ENCODE data around the gene KIF1A. TPM values are rescaled to one million over a fixed set of nuclear protein-coding genes. Genes with fewer than 3 reads are reported as not detected.
"Not testable (repeated sequence)": the region's sequence is repeated elsewhere in the genome, so short reads cannot be mapped to it uniquely, and the experiment has no call there.

Gene KIF1A
- total and polyA plus RNA-seq, 5 donors from 2014 or later, result not detected

DNA sequence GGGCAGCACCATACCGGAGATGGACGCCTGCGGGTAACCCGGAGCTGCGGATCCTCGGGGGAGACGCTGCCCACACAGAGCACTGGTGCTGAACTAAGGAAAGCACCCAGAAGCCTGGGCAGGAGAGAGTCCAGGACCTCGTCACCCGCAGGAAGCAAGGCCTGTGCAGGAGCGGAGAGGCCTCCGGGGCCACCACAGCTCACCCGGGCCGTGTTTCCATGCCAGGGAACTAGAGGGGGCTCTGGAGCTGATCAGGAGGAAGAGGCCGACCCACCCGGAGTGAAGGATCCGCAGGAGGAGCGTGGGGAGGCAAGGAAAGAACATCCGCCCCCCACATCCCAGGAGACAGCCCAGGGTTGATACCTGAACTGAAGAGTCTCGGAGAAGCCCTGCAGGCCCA is 141.1 kb downstream of the KIF1A start:
- not testable (repeated sequence) for ATAC-seq (ENCODE audit: low read depth in 2 of 2); H3K27me3 Mint-ChIP-seq; H3K27ac Mint-ChIP-seq; H3K9me3 Mint-ChIP-seq; H3K4me3 Mint-ChIP-seq; H3K4me3 ChIP-seq (ENCODE audit: low read depth, low read length); H3K27me3 ChIP-seq (ENCODE audit: control insufficient read depth, insufficient read depth, low read length); H3K27ac ChIP-seq (ENCODE audit: insufficient read depth, low read length, poor library complexity, severe bottlenecking); DNase-seq; H3K36me3 ChIP-seq (ENCODE audit: control insufficient read depth, insufficient read depth, low read length); H3K36me3 Mint-ChIP-seq; H3K4me1 Mint-ChIP-seq; H3K4me1 ChIP-seq (ENCODE audit: control insufficient read depth, insufficient read depth, low read length, poor library complexity, severe bottlenecking); H3K9me3 ChIP-seq (ENCODE audit: control insufficient read depth in 2 of 2, low read length in 2 of 2)

DNA sequence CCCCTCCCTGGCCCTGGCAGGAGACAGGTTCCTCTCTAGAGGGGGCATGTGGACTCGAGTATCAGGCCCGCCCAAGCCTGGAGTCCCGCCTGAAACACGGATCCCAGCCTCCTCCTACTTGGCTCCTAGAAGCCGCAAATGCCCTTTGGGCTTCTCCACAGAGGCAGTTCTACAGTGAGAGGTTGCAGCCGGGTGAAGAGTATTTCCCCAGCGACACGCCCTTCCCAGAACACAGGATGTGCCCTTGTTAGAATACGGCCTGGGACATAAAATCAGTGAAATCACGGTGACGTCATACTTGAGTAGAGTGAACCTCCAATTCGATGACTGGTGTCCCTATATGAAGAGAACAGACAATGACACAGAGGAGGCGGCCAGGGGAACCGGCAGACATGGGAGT is 142.0 kb downstream of the KIF1A start:
- not testable (repeated sequence) for H3K4me3 ChIP-seq (ENCODE audit: low read depth, low read length); H3K4me1 ChIP-seq (ENCODE audit: control insufficient read depth, insufficient read depth, low read length, poor library complexity, severe bottlenecking); ATAC-seq (ENCODE audit: low read depth in 2 of 2); H3K27ac ChIP-seq (ENCODE audit: insufficient read depth, low read length, poor library complexity, severe bottlenecking); H3K4me1 Mint-ChIP-seq; H3K4me3 Mint-ChIP-seq; H3K9me3 Mint-ChIP-seq; H3K27me3 Mint-ChIP-seq; H3K27me3 ChIP-seq (ENCODE audit: control insufficient read depth, insufficient read depth, low read length); H3K36me3 ChIP-seq (ENCODE audit: control insufficient read depth, insufficient read depth, low read length); H3K27ac Mint-ChIP-seq; H3K36me3 Mint-ChIP-seq; H3K9me3 ChIP-seq (ENCODE audit: control insufficient read depth in 2 of 2, low read length in 2 of 2); DNase-seq

DNA sequence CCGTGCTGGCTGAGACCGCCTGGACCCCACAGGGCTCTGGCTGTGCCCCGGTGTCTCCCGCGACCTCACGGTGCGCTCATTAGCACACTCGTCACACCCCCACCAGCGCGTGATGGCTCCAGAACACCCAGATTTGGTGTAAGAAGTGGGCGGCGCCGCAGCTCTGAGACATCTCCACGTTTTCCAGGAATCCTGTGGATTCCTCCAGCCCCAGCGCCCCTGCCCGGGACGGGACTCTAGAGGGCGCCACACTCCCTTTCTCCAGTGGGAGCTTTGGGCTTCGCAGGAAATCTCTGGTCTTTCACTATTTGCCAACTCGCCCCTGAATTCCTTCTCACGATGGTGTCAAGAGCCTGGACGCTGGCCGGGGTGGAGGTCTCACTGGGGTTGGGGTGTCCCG is 144.7 kb downstream of the KIF1A start:
- not testable (repeated sequence) for H3K27ac Mint-ChIP-seq; H3K4me3 Mint-ChIP-seq; H3K4me3 ChIP-seq (ENCODE audit: low read depth, low read length); H3K9me3 Mint-ChIP-seq; H3K27ac ChIP-seq (ENCODE audit: insufficient read depth, low read length, poor library complexity, severe bottlenecking); DNase-seq; H3K4me1 Mint-ChIP-seq; H3K9me3 ChIP-seq (ENCODE audit: control insufficient read depth in 2 of 2, low read length in 2 of 2); ATAC-seq (ENCODE audit: low read depth in 2 of 2); H3K27me3 ChIP-seq (ENCODE audit: control insufficient read depth, insufficient read depth, low read length); H3K36me3 ChIP-seq (ENCODE audit: control insufficient read depth, insufficient read depth, low read length); H3K4me1 ChIP-seq (ENCODE audit: control insufficient read depth, insufficient read depth, low read length, poor library complexity, severe bottlenecking); H3K36me3 Mint-ChIP-seq
- peaks cover 22% of the 10 kb centered on the region for H3K27me3 Mint-ChIP-seq

DNA sequence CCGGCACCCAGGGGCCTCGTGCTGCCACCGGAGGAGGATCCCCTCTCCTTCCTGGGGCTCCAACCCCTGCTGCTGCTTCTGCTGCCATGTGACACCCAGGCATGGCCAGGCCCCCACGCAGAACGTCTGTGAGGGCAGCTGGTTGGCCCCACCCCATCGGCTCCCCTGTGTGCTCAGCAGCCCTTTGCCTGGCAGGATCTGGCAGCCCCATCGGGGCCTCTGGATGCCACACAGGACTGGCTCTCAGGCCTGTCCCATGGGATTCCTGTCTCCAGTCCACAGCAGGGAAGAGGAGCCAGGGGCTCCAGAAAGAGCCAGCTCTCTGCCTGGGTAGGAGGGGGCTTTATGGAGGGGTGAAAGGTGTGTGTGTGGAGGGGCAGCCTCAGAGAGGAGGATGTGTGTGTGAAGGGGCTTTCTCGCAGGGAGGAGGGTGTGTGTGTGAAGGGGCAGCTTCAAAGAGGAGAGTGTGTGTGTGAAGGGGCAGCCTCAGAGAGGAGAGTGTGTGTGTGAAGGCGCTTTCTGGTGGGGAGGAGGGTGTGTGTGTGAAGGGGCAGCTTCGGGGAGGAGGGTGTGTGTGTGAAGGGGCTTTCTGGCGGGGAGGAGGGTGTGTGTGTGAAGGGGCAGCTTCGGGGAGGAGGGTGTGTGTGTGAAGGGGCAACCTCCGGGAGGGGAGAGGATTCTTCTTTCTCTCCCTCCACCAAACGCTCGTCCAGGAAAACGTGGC is 145.4 kb downstream of the KIF1A start:
- not testable (repeated sequence) for ATAC-seq (ENCODE audit: low read depth in 2 of 2); H3K4me3 Mint-ChIP-seq; H3K4me1 ChIP-seq (ENCODE audit: control insufficient read depth, insufficient read depth, low read length, poor library complexity, severe bottlenecking); H3K36me3 Mint-ChIP-seq; H3K4me1 Mint-ChIP-seq; H3K9me3 ChIP-seq (ENCODE audit: control insufficient read depth in 2 of 2, low read length in 2 of 2); DNase-seq; H3K27ac ChIP-seq (ENCODE audit: insufficient read depth, low read length, poor library complexity, severe bottlenecking); H3K27ac Mint-ChIP-seq; H3K36me3 ChIP-seq (ENCODE audit: control insufficient read depth, insufficient read depth, low read length); H3K27me3 ChIP-seq (ENCODE audit: control insufficient read depth, insufficient read depth, low read length); H3K4me3 ChIP-seq (ENCODE audit: low read depth, low read length); H3K9me3 Mint-ChIP-seq
- peaks cover 25% of the 10 kb centered on the region for H3K27me3 Mint-ChIP-seq

DNA sequence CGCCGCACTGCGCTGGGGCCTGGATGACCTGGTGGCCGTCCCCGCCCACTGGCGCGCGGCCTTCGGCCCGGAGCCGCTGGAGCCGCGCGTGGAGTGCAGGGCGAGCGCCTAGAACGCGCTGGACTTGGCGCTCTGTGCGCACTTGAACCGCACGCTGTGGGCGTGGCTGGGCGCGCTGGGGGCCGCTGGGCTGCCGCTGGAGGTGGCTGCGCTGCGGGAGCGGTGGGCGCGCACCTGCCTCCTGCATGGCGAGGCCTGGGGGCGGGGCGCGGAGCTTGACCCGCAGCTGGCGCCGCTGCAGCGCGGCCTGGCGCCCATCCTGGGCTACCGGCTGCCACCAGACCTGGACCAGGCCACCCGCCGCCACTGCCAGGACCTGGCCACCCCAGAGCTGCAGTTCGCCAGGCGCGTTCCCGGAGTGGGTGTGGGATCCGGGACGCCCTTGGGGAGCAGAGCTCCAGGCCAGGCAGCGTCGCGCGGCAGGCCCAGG is 147.3 kb downstream of the KIF1A start:
- no peaks in the 10 kb centered on the region for H3K4me1 Mint-ChIP-seq
- H3K27ac Mint-ChIP-seq, result no peak overlapping the region
- no peak overlapping the region for H3K4me3 ChIP-seq (ENCODE audit: low read depth, low read length)
- no peak overlapping the region for H3K4me3 Mint-ChIP-seq
- no peak overlapping the region for H3K27ac ChIP-seq (ENCODE audit: insufficient read depth, low read length, poor library complexity, severe bottlenecking)
- H3K9me3 ChIP-seq (ENCODE audit: control insufficient read depth in 2 of 2, low read length in 2 of 2), result no peaks in the 10 kb centered on the region
- DNase-seq (no peak), ATAC-seq (ENCODE audit: low read depth in 2 of 2) (no peak)
- peaks cover under 1% of the 10 kb centered on the region for H3K27me3 ChIP-seq (ENCODE audit: control insufficient read depth, insufficient read depth, low read length)
- H3K9me3 Mint-ChIP-seq, result peaks cover 0 to 1% (median 0%) of the 10 kb centered on the region in 7 donors
- no peaks in the 10 kb centered on the region for H3K4me1 ChIP-seq (ENCODE audit: control insufficient read depth, insufficient read depth, low read length, poor library complexity, severe bottlenecking)
- H3K36me3 Mint-ChIP-seq, result no peaks in the 10 kb centered on the region
- no peaks in the 10 kb centered on the region for H3K36me3 ChIP-seq (ENCODE audit: control insufficient read depth, insufficient read depth, low read length)
- H3K27me3 Mint-ChIP-seq, result peaks cover 25% of the 10 kb centered on the region

DNA sequence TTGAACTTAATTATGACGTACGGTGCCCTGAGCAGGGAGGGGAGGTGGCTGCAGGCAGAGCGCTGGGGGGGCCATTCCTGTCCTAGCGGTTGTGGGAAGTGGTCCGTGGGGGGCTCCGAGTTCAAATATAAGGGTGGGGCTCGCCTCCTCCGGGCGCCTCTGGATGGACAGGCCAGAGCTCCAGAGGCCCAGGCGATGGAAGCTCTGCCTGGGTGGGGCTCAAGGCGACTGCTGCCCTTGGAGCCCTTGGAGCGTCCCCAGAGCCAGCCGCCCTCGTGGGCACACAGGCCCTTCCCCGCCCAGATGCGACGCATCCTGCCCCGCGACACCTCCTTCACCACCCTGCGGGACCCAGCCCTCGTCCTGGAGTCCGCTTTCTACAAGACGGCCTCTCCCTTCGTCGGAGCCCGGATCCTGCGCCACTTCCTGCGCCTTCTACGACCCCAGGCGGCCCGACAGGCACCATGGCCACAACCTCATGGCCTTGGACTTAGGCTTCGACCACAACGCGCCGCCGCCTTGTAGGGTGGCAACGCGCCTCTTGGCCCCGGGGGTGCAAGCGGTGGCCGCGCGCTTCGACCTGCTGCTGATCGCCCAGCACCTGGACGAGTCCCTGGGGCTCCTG is 147.8 kb downstream of the KIF1A start:
- H3K27ac ChIP-seq (ENCODE audit: insufficient read depth, low read length, poor library complexity, severe bottlenecking), result no peak overlapping the region
- DNase-seq (no peak), ATAC-seq (ENCODE audit: low read depth in 2 of 2) (no peak)
- no peaks in the 10 kb centered on the region for H3K36me3 Mint-ChIP-seq
- H3K9me3 ChIP-seq (ENCODE audit: control insufficient read depth in 2 of 2, low read length in 2 of 2), result no peaks in the 10 kb centered on the region
- no peak overlapping the region for H3K27ac Mint-ChIP-seq
- no peak overlapping the region for H3K4me3 Mint-ChIP-seq
- peaks cover 25% of the 10 kb centered on the region for H3K27me3 Mint-ChIP-seq
- no peaks in the 10 kb centered on the region for H3K4me1 Mint-ChIP-seq
- H3K4me1 ChIP-seq (ENCODE audit: control insufficient read depth, insufficient read depth, low read length, poor library complexity, severe bottlenecking), result no peaks in the 10 kb centered on the region
- peaks cover 0 to 1% (median 0%) of the 10 kb centered on the region in 7 donors for H3K9me3 Mint-ChIP-seq
- H3K4me3 ChIP-seq (ENCODE audit: low read depth, low read length), result no peak overlapping the region
- H3K36me3 ChIP-seq (ENCODE audit: control insufficient read depth, insufficient read depth, low read length), result no peaks in the 10 kb centered on the region
- H3K27me3 ChIP-seq (ENCODE audit: control insufficient read depth, insufficient read depth, low read length), result peaks cover 3% of the 10 kb centered on the region

DNA sequence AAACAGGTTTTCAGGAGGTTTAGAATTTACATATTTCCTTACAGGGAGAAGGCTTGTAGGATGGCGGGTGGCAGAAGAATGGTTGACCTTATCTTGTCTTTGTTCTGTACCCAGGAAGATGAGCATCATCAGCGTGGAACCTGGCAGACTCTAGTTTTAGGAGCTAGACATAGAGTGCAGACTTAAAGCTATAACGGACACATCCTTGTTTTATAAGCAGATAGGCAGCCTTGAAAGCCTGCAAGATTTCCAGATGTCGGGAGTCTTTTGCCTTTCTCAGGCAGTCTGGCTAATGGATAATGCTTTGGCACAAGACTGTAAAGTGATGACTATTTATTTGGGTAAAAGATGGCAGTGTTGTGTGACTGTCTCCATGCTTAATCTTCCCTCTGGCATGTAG is 149.1 kb downstream of the KIF1A start:
- H3K4me1 ChIP-seq (ENCODE audit: control insufficient read depth, insufficient read depth, low read length, poor library complexity, severe bottlenecking), result no peaks in the 10 kb centered on the region
- Mint-ChIP-seq H3K27ac (no peak overlapping the region), H3K36me3 (no peaks in the 10 kb centered on the region), H3K4me1 (no peaks in the 10 kb centered on the region), H3K4me3 (no peak overlapping the region), H3K9me3 (peaks cover 0 to 4% (median 2%) of the 10 kb centered on the region in 7 donors), H3K27me3 (peaks cover 34% of the 10 kb centered on the region)
- H3K27ac ChIP-seq (ENCODE audit: insufficient read depth, low read length, poor library complexity, severe bottlenecking), result no peak overlapping the region
- H3K9me3 ChIP-seq (ENCODE audit: control insufficient read depth in 2 of 2, low read length in 2 of 2), result no peaks in the 10 kb centered on the region
- DNase-seq (no peak), ATAC-seq (ENCODE audit: low read depth in 2 of 2) (no peak)
- H3K4me3 ChIP-seq (ENCODE audit: low read depth, low read length), result no peak overlapping the region
- H3K27me3 ChIP-seq (ENCODE audit: control insufficient read depth, insufficient read depth, low read length), result peaks cover 6% of the 10 kb centered on the region
- H3K36me3 ChIP-seq (ENCODE audit: control insufficient read depth, insufficient read depth, low read length), result no peaks in the 10 kb centered on the region

DNA sequence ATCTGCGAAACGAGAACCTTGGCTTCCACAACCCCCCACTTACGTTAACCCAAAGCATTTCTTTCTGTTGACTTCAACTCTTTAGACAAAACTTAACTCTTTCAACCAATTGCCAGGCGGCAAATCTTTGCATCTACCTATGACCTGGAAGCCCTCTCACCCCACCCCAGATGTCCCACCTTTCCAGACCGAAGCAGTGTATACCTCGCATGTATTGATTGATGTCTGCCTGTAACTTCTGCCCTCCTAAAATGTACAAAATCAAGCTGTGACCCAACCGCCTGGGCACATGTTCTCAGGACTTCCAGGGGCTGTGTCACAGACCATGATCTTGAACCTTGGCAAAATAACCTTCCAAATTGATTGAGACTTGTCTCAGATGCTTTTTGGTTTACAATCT is 149.6 kb downstream of the KIF1A start:
- H3K36me3 ChIP-seq (ENCODE audit: control insufficient read depth, insufficient read depth, low read length), result no peaks in the 10 kb centered on the region
- H3K27ac Mint-ChIP-seq, result no peak overlapping the region
- peaks cover under 1 to 1% of the 10 kb centered on the region in 2 experiments for H3K9me3 ChIP-seq (ENCODE audit: control insufficient read depth in 2 of 2, low read length in 2 of 2)
- H3K36me3 Mint-ChIP-seq, result no peaks in the 10 kb centered on the region
- DNase-seq (no peak), ATAC-seq (ENCODE audit: low read depth in 2 of 2) (no peak)
- no peaks in the 10 kb centered on the region for H3K4me1 ChIP-seq (ENCODE audit: control insufficient read depth, insufficient read depth, low read length, poor library complexity, severe bottlenecking)
- H3K27me3 Mint-ChIP-seq, result peaks cover 38% of the 10 kb centered on the region
- H3K9me3 Mint-ChIP-seq, result peaks cover 0 to 8% (median 2%) of the 10 kb centered on the region in 7 donors
- H3K4me3 Mint-ChIP-seq, result no peak overlapping the region
- H3K27me3 ChIP-seq (ENCODE audit: control insufficient read depth, insufficient read depth, low read length), result peaks cover 9% of the 10 kb centered on the region
- H3K27ac ChIP-seq (ENCODE audit: insufficient read depth, low read length, poor library complexity, severe bottlenecking), result no peak overlapping the region
- H3K4me3 ChIP-seq (ENCODE audit: low read depth, low read length), result no peak overlapping the region
- no peaks in the 10 kb centered on the region for H3K4me1 Mint-ChIP-seq

Data from CD4-positive, CD25-positive, alpha-beta regulatory T cell (primary cell).